K562 (cell line): ENCODE measurements around the gene OR1I1. TPM values are rescaled to one million over a fixed set of nuclear protein-coding genes. Genes with fewer than 3 reads are reported as not detected.

Experiments used
- ATAC-seq: fragments of 200-7000 bp; cut with Tn5 transposase; 3 replicates; pipeline ENCODE4 v1.9.1; 2020; ENCODE audit warnings: moderate library complexity
- BruUV-seq: library from RNA; stranded (reverse); fragments of 400-500 nt; replicated peaks from 2 replicates; lab custom pipeline; 2021; lab: Mats Ljungman, UMichigan
- CTCF ChIA-PET: fragments of 300-600 bp; formaldehyde crosslinking; extraction: SDS; loops from one replicate; lab custom pipeline; 2021; ENCODE audit warnings: low intra/inter-chr PET ratio; lab: Yijun Ruan, JAX
- POLR2A ChIA-PET: fragments of 300-600, 350-650 bp; sonication (Branson Sonifier 250); formaldehyde crosslinking; extraction: SDS; loops from one replicate; lab custom pipeline; 2021; ENCODE audit warnings: antibody characterized with exemption, inconsistent platforms; lab: Yijun Ruan, JAX
- DNase-seq, 4 experiments: peaks; one replicate each; pipeline versions ENCODE4 v3.0.0 to v3.0.0-alpha.2; 2011 to 2018; ENCODE audit warnings: low spot score in 3 of 4, mixed read lengths in 3 of 4; ENCODE audit errors: extremely low read depth in 1 of 4
- FAIRE-seq: peaks from 2 replicates; lab custom pipeline; 2011; peaks lifted over from hg19 to GRCh38; lab: Jason Lieb, UNC
- H2AFZ ChIP-seq: 2 replicates; pipeline ENCODE4 v1.6.0; 2011; ENCODE audit warnings: low read depth, low read length, control low read depth, inconsistent platforms
- H3K27ac ChIP-seq: fragments of 200-600 bp; 3 replicates; pipeline ENCODE4 v1.8.0; 2011; ENCODE audit warnings: low read depth, mild to moderate bottlenecking, control low read depth, inconsistent platforms, low read length, moderate library complexity, mixed read lengths; ENCODE audit errors: extremely low read depth
- H3K27me3 ChIP-seq, 2 experiments: fragments of 300-600 bp in 1 of 2; 2 replicates in 1 of 2; 3 replicates in 1 of 2; pipeline versions ENCODE4 v1.6.0 to v1.8.0; 2011; ENCODE audit warnings: inconsistent platforms in 2 of 2, low read length in 2 of 2, mild to moderate bottlenecking in 1 of 2, mixed read lengths in 1 of 2, moderate library complexity in 1 of 2; ENCODE audit not compliant: control insufficient read depth in 2 of 2, insufficient read depth in 2 of 2
- H3K36me3 ChIP-seq: fragments of 300-600 bp; 3 replicates; pipeline ENCODE4 v1.8.0; 2011; ENCODE audit warnings: mild to moderate bottlenecking, low read length, inconsistent platforms; ENCODE audit not compliant: control insufficient read depth, insufficient read depth
- H3K4me1 ChIP-seq, 2 experiments: fragments of 200-600 bp in 1 of 2; replicated peaks in 1 of 2; 2 replicates in 1 of 2; 3 replicates in 1 of 2; pipeline versions ENCODE4 v1.5.1 to v1.8.0; 2011; ENCODE audit warnings: inconsistent platforms in 2 of 2, low read length in 2 of 2, mild to moderate bottlenecking in 1 of 2, mixed read lengths in 1 of 2, moderate library complexity in 1 of 2; ENCODE audit not compliant: control insufficient read depth in 2 of 2, insufficient read depth in 2 of 2
- H3K4me2 ChIP-seq: 2 replicates; pipeline ENCODE4 v1.6.1; 2011; ENCODE audit warnings: low read length, control low read depth, inconsistent platforms, mixed read lengths; ENCODE audit not compliant: insufficient read depth
- H3K4me3 ChIP-seq: fragments of 200-600 bp; sonication (generic), shearing (Covaris generic); 2 replicates; pipeline ENCODE4 v1.5.1; 2016; ENCODE audit warnings: control low read depth, inconsistent platforms
- H3K79me2 ChIP-seq: fragments of 200-600 bp; 3 replicates; pipeline ENCODE4 v1.8.0; 2011; ENCODE audit warnings: low read length, inconsistent platforms; ENCODE audit not compliant: control insufficient read depth, insufficient read depth
- H3K9ac ChIP-seq, 2 experiments: 2 replicates each; pipeline versions ENCODE4 v1.6.0 to v1.6.1; 2011; ENCODE audit warnings: low read depth in 2 of 2, low read length in 2 of 2, control low read depth in 1 of 2, inconsistent platforms in 1 of 2, mild to moderate bottlenecking in 1 of 2, mixed read lengths in 1 of 2; ENCODE audit not compliant: insufficient read depth in 1 of 2
- H3K9me1 ChIP-seq: one replicate; pipeline ENCODE4 v1.6.0; 2011; ENCODE audit warnings: inconsistent platforms, mild to moderate bottlenecking, low read length, moderate library complexity; ENCODE audit not compliant: control insufficient read depth, insufficient read depth
- H3K9me3 ChIP-seq: replicated peaks from 2 replicates; pipeline ENCODE4 v1.5.1; 2011; ENCODE audit warnings: low read depth, low read length, inconsistent platforms; ENCODE audit not compliant: control insufficient read depth, insufficient read depth
- H4K20me1 ChIP-seq: replicated peaks from 2 replicates; pipeline ENCODE4 v1.6.1; 2011; ENCODE audit warnings: low read length, inconsistent platforms, mixed read lengths; ENCODE audit not compliant: control insufficient read depth, insufficient read depth
- CHCHD3 ChIP-seq: fragments of 250-450 bp; sonication (Bioruptor Pico); IDR thresholded peaks from 2 replicates; pipeline ENCODE4 v2.1.2; 2022; ENCODE audit warnings: mild to moderate bottlenecking
- KHSRP ChIP-seq: fragments of 450-650 bp; IDR thresholded peaks from 2 replicates; pipeline ENCODE4 v1.6.1; 2017
- MECOM ChIP-seq: fragments of 250-450 bp; sonication (Bioruptor Pico); IDR thresholded peaks from 2 replicates; pipeline ENCODE4 v1.8.0; 2022; ENCODE audit warnings: inconsistent platforms
- NFYB ChIP-seq: IDR thresholded peaks from 2 replicates; pipeline ENCODE4 v1.6.1; 2011; ENCODE audit warnings: mild to moderate bottlenecking, moderate library complexity; ENCODE audit not compliant: insufficient read length; ENCODE audit errors: extremely low read depth
- TSC22D4 ChIP-seq: fragments of 450-650 bp; IDR thresholded peaks from 2 replicates; pipeline ENCODE4 v1.6.1; 2016; ENCODE audit warnings: missing genetic modification characterization, missing biosample characterization, control low read depth
- ZNF324 ChIP-seq: fragments of 250-450 bp; sonication (Bioruptor Pico); IDR thresholded peaks from 2 replicates; pipeline ENCODE4 v1.4.0; 2020; ENCODE audit warnings: mild to moderate bottlenecking
- WGBS: fragments of 100-300 bp; shearing (Covaris generic); methylation state at CpG from one replicate; pipeline ENCODE4 v1.1.6; 2016; ENCODE audit warnings: low coverage, mixed read lengths; ENCODE audit not compliant: insufficient coverage; ENCODE audit errors: missing lambda C conversion rate; 5-methylcytosine and 5-hydroxymethylcytosine counted together
- in situ Hi-C: fragments of 300-500 bp; cut with MboI; formaldehyde crosslinking; loops from 4 replicates; pipeline ENCODE4 v1.15.0; 2018; ENCODE audit warnings: inconsistent platforms, mixed read lengths
- intact Hi-C: fragments of 100-400 bp; cut with micrococcal nuclease; formaldehyde crosslinking; loops from 2 replicates; pipeline ENCODE4 v1.14.2; 2022
- polyA plus RNA-seq, 8 experiments: library from polyadenylated mRNA; depleted of rRNA in 4 of 8; stranded (reverse) in 5 of 8; unstranded in 3 of 8; fragments of >200 nt; fragmentation: Nextera tagmentation in 2 of 8; fragmentation: Illumina TruSeq in 1 of 8; extraction: Ambion mirVana in 2 of 8; extraction: Trizol in 1 of 8; gene quantifications; 2 replicates each; pipeline versions ENCODE4 v1.2.1 to v1.2.3, GENCODE V29; 2011 to 2014; ENCODE audit warnings: inconsistent platforms in 1 of 8, missing spikeins in 1 of 8
- total RNA-seq, 7 experiments: library from RNA; depleted of rRNA in 6 of 7; stranded (reverse); fragments of >200 nt in 6 of 7; fragmentation: Illumina TruSeq in 2 of 7; extraction: Trizol in 2 of 7; gene quantifications; 2 replicates each; pipeline versions ENCODE4 v1.2.1 to v1.2.3, GENCODE V29; 2011 to 2021; ENCODE audit warnings: low replicate concordance in 1 of 7
- TF ChIP-seq, protein P1 (sequence below): fragments of 450-650 bp; IDR thresholded peaks from 2 replicates; pipeline ENCODE4 v1.6.1; 2016
- TF ChIP-seq, protein P2 (sequence below), 3 experiments: fragments of 200-800 bp in 1 of 3; fragments of 250-450 bp in 1 of 3; fragments of 450-650 bp in 1 of 3; sonication (Bioruptor Pico) in 1 of 3; sonication (Bioruptor generic) in 1 of 3; formaldehyde crosslinking in 1 of 3; IDR thresholded peaks; 2 replicates each; pipeline versions ENCODE4 v1.6.1 to v1.8.0; 2016 to 2022; ENCODE audit warnings: mild to moderate bottlenecking in 2 of 3, missing genetic modification characterization in 2 of 3, missing compliant biosample characterization in 1 of 3, moderate library complexity in 1 of 3
- TF ChIP-seq, protein P3 (sequence below): fragments of 200-400 bp; formaldehyde crosslinking; IDR thresholded peaks from 2 replicates; pipeline ENCODE4 v1.6.1; 2017; ENCODE audit warnings: mild to moderate bottlenecking, low read depth, low read length, moderate library complexity

The OR1I1 gene
- total and polyA plus RNA-seq, 9 of the 15 experiments (the other 6 are each of a cell fraction or from before 2014, with no cell fraction given) = not detected

DNA sequence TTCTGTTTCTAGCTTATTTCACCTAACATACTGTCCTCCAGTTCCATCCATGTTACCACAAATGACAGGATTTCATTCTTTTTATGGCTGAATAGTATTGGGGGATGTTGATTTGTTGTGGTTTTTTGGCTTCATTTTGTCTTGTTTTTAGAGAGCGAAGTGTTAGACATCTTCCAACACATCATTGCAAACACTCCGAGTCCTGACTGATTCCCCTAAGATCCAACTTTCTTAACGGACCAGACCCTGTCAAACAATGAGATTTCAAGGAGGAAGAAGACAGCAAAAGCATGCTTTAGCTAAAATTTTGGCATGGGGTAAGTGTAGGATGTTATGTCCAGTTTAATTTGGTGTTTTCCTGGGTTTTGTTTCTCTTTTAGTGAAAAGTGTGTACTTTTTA, 36.5 kb upstream of the OR1I1 start:
- ATAC-seq (no peak), DNase-seq (no peak), FAIRE-seq (no peak)
- Histone ChIP-seq H3K4me3 (no peak overlapping the region), H3K36me3 (no peaks in the 10 kb centered on the region), H3K4me2 (no peak overlapping the region), H2AFZ (no peak overlapping the region), H3K9ac (no peak overlapping the region), H3K9me3 (no peaks in the 10 kb centered on the region), H3K27me3 (peaks cover 5 to 20% of the 10 kb centered on the region in 2 experiments; a peak in 4 of 5 replicates), H3K27ac (no peak overlapping the region), H3K4me1 (no peaks in the 10 kb centered on the region; a peak in 1 of 5 replicates), H3K9me1 (no peaks in the 10 kb centered on the region), H3K79me2 (no peaks in the 10 kb centered on the region), H4K20me1 (0 out of 2 replicates have a peak, but pooled peaks cover 4% of the 10 kb centered on the region)
- in situ Hi-C loops (no loop called here), intact Hi-C loops (no loop called here)
- TF ChIP-seq, protein P1, sequence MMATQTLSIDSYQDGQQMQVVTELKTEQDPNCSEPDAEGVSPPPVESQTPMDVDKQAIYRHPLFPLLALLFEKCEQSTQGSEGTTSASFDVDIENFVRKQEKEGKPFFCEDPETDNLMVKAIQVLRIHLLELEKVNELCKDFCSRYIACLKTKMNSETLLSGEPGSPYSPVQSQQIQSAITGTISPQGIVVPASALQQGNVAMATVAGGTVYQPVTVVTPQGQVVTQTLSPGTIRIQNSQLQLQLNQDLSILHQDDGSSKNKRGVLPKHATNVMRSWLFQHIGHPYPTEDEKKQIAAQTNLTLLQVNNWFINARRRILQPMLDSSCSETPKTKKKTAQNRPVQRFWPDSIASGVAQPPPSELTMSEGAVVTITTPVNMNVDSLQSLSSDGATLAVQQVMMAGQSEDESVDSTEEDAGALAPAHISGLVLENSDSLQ = no peak
- TF ChIP-seq MECOM (CRISPR knock-in tag) (no peak), KHSRP (no peak), ZNF324 (CRISPR knock-in tag) (no peak), TSC22D4 (tag) (no peak), NFYB (no peak), CHCHD3 (CRISPR knock-in tag) (no peak)
- TF ChIP-seq, protein P2, sequence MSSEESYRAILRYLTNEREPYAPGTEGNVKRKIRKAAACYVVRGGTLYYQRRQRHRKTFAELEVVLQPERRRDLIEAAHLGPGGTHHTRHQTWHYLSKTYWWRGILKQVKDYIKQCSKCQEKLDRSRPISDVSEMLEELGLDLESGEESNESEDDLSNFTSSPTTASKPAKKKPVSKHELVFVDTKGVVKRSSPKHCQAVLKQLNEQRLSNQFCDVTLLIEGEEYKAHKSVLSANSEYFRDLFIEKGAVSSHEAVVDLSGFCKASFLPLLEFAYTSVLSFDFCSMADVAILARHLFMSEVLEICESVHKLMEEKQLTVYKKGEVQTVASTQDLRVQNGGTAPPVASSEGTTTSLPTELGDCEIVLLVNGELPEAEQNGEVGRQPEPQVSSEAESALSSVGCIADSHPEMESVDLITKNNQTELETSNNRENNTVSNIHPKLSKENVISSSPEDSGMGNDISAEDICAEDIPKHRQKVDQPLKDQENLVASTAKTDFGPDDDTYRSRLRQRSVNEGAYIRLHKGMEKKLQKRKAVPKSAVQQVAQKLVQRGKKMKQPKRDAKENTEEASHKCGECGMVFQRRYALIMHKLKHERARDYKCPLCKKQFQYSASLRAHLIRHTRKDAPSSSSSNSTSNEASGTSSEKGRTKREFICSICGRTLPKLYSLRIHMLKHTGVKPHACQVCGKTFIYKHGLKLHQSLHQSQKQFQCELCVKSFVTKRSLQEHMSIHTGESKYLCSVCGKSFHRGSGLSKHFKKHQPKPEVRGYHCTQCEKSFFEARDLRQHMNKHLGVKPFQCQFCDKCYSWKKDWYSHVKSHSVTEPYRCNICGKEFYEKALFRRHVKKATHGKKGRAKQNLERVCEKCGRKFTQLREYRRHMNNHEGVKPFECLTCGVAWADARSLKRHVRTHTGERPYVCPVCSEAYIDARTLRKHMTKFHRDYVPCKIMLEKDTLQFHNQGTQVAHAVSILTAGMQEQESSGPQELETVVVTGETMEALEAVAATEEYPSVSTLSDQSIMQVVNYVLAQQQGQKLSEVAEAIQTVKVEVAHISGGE (CRISPR knock-in tag; IDR thresholded peaks at IDR 0.05) = no peak
- TF ChIP-seq, protein P3, sequence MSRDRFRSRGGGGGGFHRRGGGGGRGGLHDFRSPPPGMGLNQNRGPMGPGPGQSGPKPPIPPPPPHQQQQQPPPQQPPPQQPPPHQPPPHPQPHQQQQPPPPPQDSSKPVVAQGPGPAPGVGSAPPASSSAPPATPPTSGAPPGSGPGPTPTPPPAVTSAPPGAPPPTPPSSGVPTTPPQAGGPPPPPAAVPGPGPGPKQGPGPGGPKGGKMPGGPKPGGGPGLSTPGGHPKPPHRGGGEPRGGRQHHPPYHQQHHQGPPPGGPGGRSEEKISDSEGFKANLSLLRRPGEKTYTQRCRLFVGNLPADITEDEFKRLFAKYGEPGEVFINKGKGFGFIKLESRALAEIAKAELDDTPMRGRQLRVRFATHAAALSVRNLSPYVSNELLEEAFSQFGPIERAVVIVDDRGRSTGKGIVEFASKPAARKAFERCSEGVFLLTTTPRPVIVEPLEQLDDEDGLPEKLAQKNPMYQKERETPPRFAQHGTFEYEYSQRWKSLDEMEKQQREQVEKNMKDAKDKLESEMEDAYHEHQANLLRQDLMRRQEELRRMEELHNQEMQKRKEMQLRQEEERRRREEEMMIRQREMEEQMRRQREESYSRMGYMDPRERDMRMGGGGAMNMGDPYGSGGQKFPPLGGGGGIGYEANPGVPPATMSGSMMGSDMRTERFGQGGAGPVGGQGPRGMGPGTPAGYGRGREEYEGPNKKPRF = no peak
- no TSS peak for BruUV-seq
- POLR2A ChIA-PET = interaction anchor here (0.6 kb wide), 1 partner anchor 10 kb away, joined by 3 read pairs; no protein-coding TSS in a partner anchor
- WGBS = 6% methylated on average over 3 of the region's 3 CpGs
- CTCF ChIA-PET = no interaction called here
